Measurements from ENCODE around the gene MANEA.

The MANEA gene

GRCh38 chr6:95589067-95589466 lies 11.7 kb downstream of the MANEA start:
- DNase-seq, result no peak

GRCh38 chr6:95589826-95590570 lies 12.7 kb downstream of the MANEA start:
- DNase-seq, result no peak

GRCh38 chr6:95593025-95593424 lies 15.7 kb downstream of the MANEA start:
- no peak for DNase-seq

- DNase-seq, result no peak
Observed at GRCh38 chr6:95596021-95596420, 18.7 kb downstream of the MANEA start.

GRCh38 chr6:95599706-95600105 lies 22.4 kb downstream of the MANEA start:
- no peak for DNase-seq

GRCh38 chr6:95601133-95601532 lies 23.8 kb downstream of the MANEA start:
- peak; percentile 24 for DNase-seq

GRCh38 chr6:95614094-95614493 lies 36.8 kb downstream of the MANEA start:
- peak; percentile 9 for DNase-seq

GRCh38 chr6:95629551-95629950 lies 52.2 kb downstream of the MANEA start:
- DNase-seq, result no peak

GRCh38 chr6:95636552-95637431 lies 59.5 kb downstream of the MANEA start:
- DNase-seq, result no peak

GRCh38 chr6:95648636-95649035 lies 71.3 kb downstream of the MANEA start:
- no peak for DNase-seq

- no peak for DNase-seq
Observed at GRCh38 chr6:95649451-95649850, 72.1 kb downstream of the MANEA start.

- DNase-seq, result no peak
Observed at GRCh38 chr6:95654176-95654575, 76.8 kb downstream of the MANEA start.

- DNase-seq, result no peak
Observed at GRCh38 chr6:95658886-95659285, 81.6 kb downstream of the MANEA start.

Measured in fibroblast of skin of right biceps (primary cell).